Activated CD4-positive, alpha-beta T cell treated with anti-CD3 and anti-CD28 coated beads, Interleukin-2, amount 50 U/mL, for 24 hours (primary cell): Measurements from ENCODE around the gene ITPR1.
A peak's percentile ranks its signal among the peaks of the same experiment; 100 is the strongest.

Source experiments
- DNase-seq, 2 donors: peaks; one replicate each; pipeline ENCODE4 v3.0.0-alpha.2; 2020; ENCODE audit warnings: low read depth in 1 of 2, low spot score in 1 of 2

Gene ITPR1

DNA sequence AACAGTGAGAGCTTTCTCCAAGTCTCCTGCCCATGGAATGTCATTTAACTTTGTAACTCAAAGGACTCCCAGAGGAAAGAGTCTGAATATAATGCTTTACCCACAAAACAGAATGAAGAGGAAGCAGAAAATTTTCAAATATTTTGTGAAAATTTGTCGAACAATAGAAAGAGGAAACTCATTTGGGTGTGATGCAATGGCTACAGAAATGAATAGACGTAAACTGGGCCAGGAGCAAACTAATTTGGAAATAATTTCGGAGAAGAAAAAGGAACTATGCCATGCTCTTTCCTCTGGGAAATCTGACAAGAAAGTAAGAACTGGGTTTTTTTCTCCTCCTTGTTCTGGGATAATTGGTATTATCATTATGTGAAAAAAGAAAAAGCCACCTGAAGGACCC lies 14.9 kb upstream of the ITPR1 start:
- DNase-seq, result no peak

DNA sequence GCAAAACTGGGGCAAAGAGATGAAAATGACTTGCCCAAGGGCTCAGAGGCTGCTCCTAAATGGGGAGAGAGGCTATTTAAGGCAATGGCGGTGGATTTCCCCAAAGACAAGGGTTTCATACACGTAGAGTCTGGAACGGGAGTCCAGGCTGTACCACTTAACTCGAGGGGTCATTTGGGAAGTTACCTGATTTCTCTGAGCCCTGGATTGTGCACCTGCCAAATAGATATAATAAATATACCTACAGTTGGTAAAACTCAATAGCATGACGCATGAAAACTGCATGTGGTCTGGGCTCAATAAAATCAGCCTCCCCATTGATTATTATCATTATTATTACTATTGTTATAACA lies 1.3 kb upstream of the ITPR1 start:
- DNase-seq, result no peak

DNA sequence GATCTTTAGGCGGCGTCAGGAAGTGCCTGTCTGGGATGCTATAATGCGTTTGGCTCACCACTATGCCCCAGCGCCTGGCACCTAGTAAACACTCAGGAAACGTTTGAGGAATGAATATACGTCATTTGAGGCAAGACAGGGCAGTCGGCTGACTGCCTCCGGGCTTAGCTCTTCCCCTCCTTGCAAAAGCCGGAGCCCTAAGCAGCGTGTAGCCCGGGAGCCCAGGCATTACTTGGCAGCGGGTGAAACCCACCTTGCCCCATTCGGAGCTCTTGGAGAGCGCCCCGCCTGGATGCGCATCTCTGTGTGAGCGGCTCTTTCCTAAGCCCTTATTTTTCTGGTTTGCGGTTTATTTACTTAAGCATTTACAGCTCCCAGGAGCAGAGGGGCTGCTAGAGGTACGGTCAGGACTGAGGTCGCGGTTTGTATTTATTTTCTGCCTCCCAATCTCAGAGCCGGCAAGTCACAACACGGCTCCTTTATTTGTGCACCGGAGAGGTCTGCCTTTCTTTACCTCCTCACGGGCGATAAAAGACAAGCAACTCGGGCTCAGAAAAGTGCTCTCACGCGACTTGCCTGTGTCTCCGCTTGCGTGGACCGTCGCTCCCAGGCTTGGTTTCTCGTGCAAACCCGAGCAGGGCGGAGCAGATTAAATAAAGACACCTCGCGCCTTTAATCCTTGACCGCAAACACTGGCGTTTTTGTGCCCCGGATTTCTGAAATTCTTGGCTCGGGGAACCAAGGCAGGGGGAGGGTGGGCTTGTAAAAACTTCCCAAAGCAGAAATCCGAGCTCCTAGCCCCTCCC lies 737 bp upstream of the ITPR1 start:
- peak; percentile 24 to 30 for DNase-seq

DNA sequence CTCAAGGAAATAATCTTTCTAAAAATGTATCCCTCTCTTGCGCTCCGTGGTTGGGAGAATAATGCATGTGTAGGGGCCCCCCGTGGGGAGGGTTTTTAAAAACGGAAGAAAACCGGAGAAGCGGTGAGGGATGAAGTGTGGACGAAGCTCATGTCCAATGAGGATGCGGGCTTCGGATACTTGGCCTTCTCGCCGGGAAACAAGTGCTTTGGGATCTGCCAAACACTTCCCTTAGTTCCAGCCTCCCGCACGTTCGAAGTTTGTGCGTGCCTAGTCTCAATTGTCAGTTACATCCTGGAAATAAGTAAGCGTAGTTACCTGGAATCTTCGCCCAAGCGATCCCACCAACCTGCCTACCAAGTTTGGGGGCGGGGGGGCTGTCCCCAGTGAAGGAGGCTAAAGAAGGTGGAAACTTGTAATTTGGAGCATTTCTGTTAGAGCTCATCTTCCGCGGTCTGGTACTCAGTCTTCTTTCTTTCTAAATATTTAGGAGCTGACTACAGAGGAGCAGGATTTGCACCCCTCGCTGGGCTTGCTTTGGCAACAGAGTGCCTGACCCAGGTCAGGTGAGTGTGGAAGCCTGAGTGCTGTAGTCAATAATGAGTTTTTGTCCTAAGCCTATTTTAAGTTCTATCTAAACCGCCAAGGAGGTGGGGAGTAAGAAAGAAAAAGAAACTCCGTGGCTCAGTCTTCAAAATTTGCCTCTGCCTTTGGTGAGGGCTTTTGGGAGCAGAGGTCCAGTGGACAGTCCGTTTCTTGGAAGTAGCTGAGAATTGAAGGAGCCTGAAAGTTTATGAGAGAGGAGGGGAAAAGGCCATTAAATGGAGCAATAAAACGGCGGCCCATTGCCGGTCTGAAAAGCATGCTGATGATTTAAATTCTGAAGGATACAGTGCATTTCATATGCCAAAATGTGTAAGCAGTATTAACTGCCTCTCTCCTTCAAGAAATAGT lies 1.1 kb downstream of the ITPR1 start:
- no peak for DNase-seq

DNA sequence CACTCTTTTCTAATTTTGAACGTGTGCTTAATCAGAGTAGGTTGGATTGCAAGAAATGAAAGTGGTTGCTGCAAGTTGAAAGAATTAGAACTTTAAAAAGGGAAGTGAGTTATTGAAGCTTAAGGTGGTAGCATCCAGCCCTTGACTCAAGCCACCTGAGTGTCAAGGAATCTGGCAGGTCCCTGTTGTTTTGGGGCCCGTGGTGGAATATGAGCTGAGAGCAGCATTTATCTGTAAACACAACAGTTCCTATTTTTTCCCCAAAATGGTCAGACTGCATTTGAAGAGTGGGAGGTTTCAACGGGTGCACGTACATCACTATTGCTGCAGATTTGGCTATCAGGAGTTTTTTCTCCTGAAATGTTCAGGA lies 1.7 kb downstream of the ITPR1 start:
- DNase-seq, result no peak

DNA sequence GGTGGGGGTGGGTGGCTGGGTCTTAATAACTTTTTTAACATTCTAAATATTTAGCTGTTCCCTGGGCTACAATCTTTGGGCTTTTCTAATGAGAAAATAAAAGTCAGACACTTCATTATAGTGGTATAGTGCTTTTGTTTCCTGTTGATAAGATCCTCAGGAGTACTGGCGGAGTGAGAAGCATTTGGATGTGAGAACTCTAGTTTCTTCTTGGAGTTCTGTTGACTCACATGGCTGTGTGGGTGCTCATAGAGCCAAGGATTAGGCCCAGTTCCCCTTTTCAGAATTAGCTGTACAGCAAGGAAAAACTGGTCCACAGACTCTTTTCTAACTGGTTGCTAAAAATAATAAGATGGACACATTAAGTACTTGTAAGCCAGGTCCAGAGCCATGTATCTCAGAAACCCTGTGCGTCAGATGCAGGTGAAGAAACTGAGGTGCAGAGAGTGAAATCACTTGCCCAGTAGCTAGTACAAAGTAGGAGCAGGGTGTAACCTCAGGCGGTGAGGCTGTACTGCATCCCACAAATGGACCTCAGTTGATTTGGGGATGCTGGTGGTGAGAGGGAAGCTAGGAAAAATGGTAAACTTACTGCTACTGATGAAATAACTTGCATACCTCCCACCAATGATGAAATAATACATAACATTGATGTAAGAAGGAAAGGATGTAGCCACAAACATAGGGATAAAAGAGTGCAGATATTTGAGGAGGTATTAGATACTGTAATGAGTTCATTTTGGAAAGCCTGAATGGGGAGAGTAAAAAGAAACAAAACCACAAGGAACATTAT lies 2.3 kb downstream of the ITPR1 start:
- no peak for DNase-seq

DNA sequence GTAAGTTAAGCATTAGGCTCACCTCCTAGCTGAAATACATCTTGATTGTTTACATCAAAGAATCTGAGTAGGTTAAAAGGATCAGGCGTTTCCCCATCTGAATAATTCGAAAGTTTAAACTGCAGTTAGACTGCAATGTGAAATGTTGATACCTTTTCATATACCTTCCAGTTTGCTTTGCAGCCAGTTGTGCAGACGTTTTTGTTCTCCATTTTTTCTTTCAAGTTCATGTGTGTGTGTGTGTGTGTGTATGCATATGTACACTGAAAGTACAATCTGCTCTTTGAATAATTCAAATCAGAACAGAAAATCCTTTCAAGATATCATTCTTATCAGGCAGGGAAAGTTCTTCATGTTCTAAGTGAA lies 2.9 kb downstream of the ITPR1 start:
- no peak for DNase-seq

DNA sequence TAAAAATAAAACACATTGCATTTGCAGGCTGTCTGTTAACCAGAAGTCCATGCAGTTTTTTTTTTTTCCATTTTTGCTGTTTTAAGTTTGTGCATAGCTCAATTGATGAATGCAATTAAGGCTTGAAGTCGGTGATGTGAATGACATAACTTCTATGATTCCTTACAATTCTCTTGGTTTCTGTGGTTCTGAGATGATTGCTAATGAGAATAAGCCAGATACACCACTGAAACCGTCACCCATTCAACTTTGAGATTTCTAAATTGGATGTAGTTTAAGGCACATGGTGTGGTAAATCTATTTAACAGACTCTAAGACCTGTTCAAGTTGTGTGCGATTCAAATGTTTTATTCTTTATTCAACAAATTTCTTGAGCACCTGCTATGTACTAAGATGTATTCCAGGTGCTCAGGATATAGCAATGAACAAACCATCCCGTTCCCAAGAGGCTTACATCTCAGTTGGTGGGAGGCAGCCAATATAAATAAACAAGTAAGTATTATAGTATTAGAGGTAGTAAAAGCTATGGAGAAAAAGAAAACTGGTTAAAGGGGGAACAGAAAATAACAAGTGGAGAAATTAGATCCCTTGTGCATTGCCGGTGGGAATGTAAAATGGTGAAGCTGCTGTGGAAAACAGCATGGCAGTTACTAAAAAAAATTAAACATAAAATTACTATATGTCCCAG lies 4.0 kb downstream of the ITPR1 start:
- DNase-seq, result no peak

DNA sequence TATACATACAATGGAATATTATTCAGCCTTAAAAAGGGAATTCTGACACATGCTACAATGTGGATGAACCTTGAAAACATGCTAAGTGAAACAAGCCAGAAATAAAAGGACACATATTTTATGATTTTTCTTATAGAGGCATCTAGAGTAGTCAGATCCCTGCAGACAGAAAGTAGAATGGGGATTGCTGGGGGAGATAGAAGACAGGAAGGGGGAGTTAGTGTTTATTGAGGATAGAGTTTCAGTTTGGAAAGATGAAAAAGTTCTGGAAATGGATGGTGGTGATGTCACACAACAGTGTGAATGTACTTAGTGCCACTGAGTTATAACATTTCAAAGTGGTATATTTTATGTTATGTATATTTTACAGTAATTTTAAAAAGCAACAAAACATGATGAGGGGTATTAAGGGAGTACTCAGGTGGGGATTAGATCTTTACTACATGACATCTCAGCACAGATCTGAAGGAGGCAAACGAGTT lies 4.7 kb downstream of the ITPR1 start:
- DNase-seq, result no peak

DNA sequence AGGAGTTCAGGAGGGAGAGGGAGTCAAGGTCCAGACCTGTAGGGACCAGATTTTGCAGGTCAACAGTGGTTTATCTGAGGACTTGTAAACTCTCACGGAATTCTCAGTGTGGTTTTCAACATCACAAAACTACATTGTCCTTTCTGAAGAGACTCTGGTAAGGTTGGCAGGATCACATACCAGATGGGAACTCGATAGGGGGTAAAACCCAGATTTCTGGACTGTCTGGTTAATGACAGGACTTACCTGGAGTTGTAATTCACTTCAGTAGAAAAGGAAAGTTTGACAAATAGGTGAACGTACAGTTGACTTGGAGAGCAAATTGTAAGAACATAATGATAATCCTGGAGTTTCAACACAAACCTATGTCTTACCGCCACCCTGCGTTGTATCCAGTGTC lies 5.3 kb downstream of the ITPR1 start:
- no peak for DNase-seq

DNA sequence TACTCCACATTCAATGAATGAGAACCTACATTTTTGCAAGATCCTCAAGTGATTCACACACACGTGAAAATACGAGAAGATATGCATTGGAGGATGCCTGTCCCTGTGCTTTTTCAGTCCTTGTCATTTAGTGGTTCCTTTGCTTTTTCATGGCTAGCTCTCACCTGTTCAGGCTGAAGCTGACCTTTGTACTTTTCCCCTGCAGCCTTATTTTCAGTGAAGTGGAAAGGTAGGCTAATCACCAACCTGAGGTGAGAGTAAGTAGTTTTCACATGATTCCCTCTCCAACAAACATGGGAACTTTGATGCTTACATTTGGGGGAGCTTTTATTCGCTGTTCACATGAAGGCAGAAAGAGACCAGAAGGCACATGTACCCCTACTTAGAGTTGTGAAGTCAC lies 8.3 kb downstream of the ITPR1 start:
- no peak for DNase-seq

DNA sequence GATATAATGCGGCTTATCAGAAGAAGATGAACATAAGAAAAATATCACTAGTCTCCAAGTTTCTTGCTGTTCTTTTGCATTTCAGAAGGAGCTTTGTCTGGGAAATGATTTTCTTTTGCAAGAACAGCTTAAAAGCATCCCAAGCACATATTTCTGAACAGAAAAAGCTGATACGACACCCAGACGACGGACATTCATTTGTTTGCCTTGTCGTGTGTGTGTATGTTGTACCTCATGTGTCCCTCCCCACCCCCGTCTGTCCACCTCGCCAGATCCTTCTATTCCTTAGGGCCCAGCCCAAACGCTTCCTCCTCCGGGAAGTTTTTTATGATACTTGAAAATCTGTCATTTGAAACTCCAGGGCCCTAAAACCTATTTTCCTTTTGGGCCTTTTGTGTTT lies 8.8 kb downstream of the ITPR1 start:
- DNase-seq, result no peak

DNA sequence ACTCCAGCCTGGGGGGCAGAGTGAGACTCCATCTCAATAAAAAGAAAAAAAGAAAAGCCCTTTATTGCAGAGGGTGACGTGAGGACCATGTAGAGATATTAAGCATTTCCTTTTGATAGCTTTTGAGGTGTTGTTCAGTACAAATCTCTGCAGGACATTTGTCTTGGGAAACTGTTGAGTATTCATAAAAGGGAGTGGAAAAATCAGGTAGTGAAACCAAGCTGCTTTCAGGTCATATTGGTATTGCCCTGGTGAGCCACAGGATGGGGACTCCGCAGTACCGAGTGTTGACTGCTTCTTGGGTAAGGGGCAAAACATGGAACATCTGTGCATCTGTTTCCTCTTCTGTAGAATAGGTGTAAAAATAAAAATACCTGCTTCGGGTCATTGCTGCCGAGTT lies 9.9 kb downstream of the ITPR1 start:
- no peak for DNase-seq

DNA sequence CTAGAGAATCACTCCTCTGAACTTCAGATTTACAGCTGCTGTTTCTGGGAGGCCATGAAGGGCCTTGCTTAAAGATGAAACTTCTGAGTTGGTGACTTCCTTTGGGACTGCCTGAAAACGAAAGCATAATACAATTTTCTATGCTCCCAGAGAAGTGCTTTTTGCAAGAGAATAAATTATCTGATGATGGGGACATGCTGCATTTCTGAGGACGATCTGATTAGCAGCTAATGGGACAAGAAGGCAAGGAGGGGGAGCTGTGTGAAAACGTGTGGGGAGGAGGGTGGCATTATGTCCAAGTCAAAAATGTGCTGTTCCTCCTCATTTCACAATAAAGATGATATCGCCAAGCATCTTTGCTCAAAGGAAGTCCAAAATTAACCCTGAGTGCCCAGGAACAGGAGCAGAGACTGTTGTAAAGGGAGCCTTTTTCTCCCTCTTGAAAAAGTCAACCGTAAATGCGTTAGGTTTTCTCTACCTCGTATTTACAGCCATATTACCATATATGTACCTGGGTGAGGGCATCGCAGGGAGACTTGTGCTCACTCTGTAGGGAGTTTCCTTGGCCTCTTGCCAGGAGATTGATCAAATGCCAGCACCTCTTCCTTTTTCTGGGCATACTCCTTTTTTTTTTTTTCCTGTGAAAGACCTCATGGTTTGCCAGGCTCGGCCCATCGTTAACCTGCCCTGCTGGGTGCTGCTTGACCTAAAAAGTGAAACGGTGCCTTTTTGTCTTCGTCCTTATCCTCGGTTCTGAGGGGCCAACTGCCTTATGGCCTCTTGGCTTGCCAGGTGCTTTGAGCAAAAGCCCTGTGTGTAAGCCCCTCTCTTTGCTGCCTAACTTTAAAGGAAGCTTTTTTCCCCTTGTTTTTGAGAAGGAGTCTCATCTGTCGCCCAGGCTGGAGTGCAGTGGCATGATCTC lies 11.5 kb downstream of the ITPR1 start:
- DNase-seq, result no peak

DNA sequence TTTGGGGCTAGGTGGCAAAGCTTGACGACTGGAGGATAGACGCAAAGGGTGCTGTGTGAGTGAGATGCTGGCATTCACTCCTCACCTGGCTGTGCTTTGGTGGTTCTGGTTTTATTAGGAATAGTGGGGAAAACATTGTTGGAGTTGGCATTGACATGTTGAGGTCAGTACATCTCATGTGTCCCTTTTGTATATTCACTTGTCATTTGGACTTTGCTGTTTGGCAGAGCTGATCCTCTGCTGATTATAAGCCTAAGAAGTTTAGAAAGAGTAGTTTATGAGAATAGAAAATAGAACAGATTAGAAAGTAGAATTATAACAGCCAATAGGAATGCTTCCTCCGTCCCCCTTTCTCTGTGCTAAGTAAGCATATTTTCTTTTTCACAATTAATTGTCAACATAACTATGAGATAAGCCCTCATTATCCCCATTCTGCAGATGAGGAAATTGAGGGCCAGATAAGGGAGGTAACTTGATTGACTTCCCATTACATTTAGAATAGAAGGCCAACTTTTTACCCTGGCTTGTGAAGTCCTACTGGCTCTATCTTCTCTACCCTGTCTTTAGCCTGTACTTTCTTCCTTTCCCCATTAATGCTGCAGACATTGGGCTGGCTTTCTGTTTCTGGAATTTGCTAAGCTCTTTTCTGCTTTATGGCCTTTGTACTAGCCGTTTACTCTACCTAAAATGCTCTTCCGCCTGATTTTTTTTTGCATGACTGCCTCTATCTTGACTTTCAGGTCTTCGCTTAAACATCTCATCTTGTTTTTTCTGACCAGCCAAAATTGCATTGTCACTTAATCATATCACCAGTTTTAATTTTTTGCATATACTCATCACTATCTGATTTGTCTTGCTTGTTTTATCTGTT lies 12.8 kb downstream of the ITPR1 start:
- no peak for DNase-seq

DNA sequence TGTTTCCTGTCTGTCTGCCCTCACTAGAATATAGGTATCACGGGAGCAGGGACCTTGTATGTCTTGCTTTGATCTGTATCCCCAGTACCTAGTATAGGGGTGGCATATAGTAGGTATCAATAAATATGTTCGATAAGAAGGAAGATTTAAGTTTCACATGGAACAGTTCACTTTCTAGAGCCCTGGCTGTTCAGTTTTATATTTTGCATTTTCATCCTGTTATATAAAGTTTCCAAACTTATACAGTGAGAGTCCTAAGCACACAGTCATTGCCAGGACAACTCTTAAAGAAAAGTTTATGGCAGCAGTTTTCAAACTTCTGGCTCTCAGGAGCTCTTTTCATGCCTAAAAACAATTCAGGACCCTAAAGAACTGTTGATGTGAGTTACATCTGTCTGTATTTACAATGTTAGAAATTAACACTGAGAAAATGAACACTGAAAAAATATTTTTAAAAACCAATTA lies 13.4 kb downstream of the ITPR1 start:
- no peak for DNase-seq

DNA sequence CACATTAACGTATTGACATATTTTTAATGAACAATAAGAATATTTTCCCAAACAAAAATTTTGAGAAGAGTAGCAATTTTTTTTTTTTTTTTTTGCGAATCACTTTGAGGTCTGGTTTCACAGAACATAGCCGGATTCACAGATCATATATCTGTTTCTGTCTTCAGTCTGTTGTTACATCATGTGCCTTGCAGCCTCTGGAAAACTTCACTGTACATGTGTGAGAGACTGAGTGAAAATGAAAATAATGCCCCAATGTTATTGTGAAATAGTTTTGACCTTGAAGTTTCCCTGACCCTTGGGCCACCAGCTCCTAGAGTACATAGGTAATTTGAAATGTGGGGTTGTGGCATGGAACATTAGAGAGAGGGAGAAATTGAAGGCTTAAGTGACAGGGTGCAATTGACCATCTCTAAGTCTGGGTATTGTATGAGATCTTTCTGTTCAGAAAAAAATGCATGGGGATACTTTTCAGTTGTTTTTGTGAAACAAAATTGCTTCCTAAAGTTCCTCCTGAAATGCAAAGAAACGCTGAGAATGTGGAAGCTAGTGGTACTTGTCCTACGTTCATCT lies 14.0 kb downstream of the ITPR1 start:
- no peak for DNase-seq
